SK-N-MC (cell line): ENCODE results near the gene ZNF330.
A peak's percentile ranks its signal among the peaks of the same experiment; 100 is the strongest.
"Not testable (repeated sequence)": the region's sequence is repeated elsewhere in the genome, so short reads cannot be mapped to it uniquely, and the experiment has no call there.

ENCODE experiments used
- DNase-seq: peaks from one replicate; pipeline ENCODE4 v3.0.0-alpha.2; 2011; ENCODE audit warnings: low read depth, low spot score
- H3K27ac ChIP-seq: fragments of 200-600 bp; sonication (generic); 2 replicates; pipeline ENCODE4 v1.5.1; 2016; ENCODE audit warnings: mixed run types
- H3K36me3 ChIP-seq: fragments of 200-600 bp; sonication (generic); 2 replicates; pipeline ENCODE4 v1.6.1; 2017; ENCODE audit warnings: antibody characterized with exemption, low read length, mixed read lengths; ENCODE audit not compliant: insufficient read depth
- H3K4me3 ChIP-seq: fragments of 200-600 bp; sonication (generic); 2 replicates; pipeline ENCODE4 v1.5.1; 2016
- H3K9ac ChIP-seq: fragments of 200-600 bp; sonication (generic); 2 replicates; pipeline ENCODE4 v1.8.0; 2017; ENCODE audit warnings: mixed run types, mixed read lengths; ENCODE audit not compliant: insufficient read length
- H3K9me3 ChIP-seq: fragments of 200-600 bp; sonication (generic); 2 replicates; pipeline ENCODE4 v1.6.1; 2017; ENCODE audit warnings: low read depth, mild to moderate bottlenecking, antibody characterized with exemption, low read length, moderate library complexity, mixed read lengths
- EZH2 ChIP-seq: fragments of 200-600 bp; sonication (generic); IDR thresholded peaks from one replicate; pipeline ENCODE4 v1.6.1; 2017; ENCODE audit warnings: antibody characterized with exemption
- FOXP2 ChIP-seq: optimal IDR thresholded peaks from 2 replicates; pipeline ENCODE3; 2011; ENCODE audit warnings: mild to moderate bottlenecking, moderate library complexity; ENCODE audit not compliant: insufficient read depth; ENCODE audit errors: extremely low read length, control extremely low read depth
- POLR2AphosphoS5 ChIP-seq: IDR thresholded peaks from 2 replicates; pipeline ENCODE4 v1.6.1; 2012; ENCODE audit warnings: mild to moderate bottlenecking, low read depth, low read length, borderline replicate concordance

ZNF330 gene

GRCh38 chr4:141220691-141221659 is at the start of gene ZNF330:
Gene ZNF330, plus strand, starts transcription at chr4:141220895. Its CDS starts 1,477 bp downstream, at chr4:141222372.
- Histone ChIP-seq H3K9ac (peak within 1 kb of the TSS; percentile 93), H3K36me3 (peaks cover 38% of the 10 kb centered on the region), H3K4me3 (peak within 1 kb of the TSS; percentile 92), H3K27ac (no peak within 1 kb of the TSS), H3K9me3 (no peaks in the 10 kb centered on the region)
- TF ChIP-seq EZH2 (no peak), POLR2AphosphoS5 (peak; percentile 94)
- peak; percentile 56 for DNase-seq

GRCh38 chr4:141174457-141174856 is 46.2 kb upstream of the ZNF330 start:
- DNase-seq = no peak
- H3K27ac ChIP-seq = no peak overlapping the region
- H3K9me3 ChIP-seq = no peaks in the 10 kb centered on the region
- TF ChIP-seq POLR2AphosphoS5 (no peak), FOXP2 (no peak), EZH2 (no peak)
- no peak overlapping the region for H3K9ac ChIP-seq
- H3K4me3 ChIP-seq = no peak overlapping the region
- no peaks in the 10 kb centered on the region for H3K36me3 ChIP-seq

- TF ChIP-seq FOXP2 = no peak
- TF ChIP-seq EZH2 = no peak
- TF ChIP-seq POLR2AphosphoS5 = no peak
- no peak for DNase-seq
- Histone ChIP-seq H3K36me3 (no peaks in the 10 kb centered on the region), H3K4me3 (no peak overlapping the region), H3K9ac (no peak overlapping the region), H3K27ac (no peak overlapping the region), H3K9me3 (no peaks in the 10 kb centered on the region)
Observed at GRCh38 chr4:141177171-141177570, 43.5 kb upstream of the ZNF330 start.

GRCh38 chr4:141179474-141180373 is 41.0 kb upstream of the ZNF330 start:
- no peak for DNase-seq
- H3K9me3 ChIP-seq = no peaks in the 10 kb centered on the region
- no peak overlapping the region for H3K27ac ChIP-seq
- H3K9ac ChIP-seq = no peak overlapping the region
- no peak overlapping the region for H3K4me3 ChIP-seq
- no peak for TF ChIP-seq EZH2
- H3K36me3 ChIP-seq = no peaks in the 10 kb centered on the region

GRCh38 chr4:141180991-141181761 is 39.5 kb upstream of the ZNF330 start:
- no peak overlapping the region for H3K27ac ChIP-seq
- DNase-seq = no peak

GRCh38 chr4:141183491-141183890 is 37.2 kb upstream of the ZNF330 start:
- DNase-seq, H3K27ac ChIP-seq, H3K4me3 ChIP-seq, H3K9me3 ChIP-seq, H3K36me3 ChIP-seq, H3K9ac ChIP-seq: not testable (repeated sequence)

More at GRCh38 chr4:141180991-141181761, 39.5 kb upstream of the ZNF330 start:
- no peak for TF ChIP-seq POLR2AphosphoS5
- TF ChIP-seq FOXP2 = no peak
- TF ChIP-seq EZH2 = no peak
- no peaks in the 10 kb centered on the region for H3K9me3 ChIP-seq
- no peaks in the 10 kb centered on the region for H3K36me3 ChIP-seq
- H3K4me3 ChIP-seq = no peak overlapping the region
- H3K9ac ChIP-seq = no peak overlapping the region

GRCh38 chr4:141192564-141192963 is 28.1 kb upstream of the ZNF330 start:
- H3K4me3 ChIP-seq = no peak overlapping the region
- TF ChIP-seq POLR2AphosphoS5 = no peak
- no peak for TF ChIP-seq EZH2
- no peak for TF ChIP-seq FOXP2
- no peak for DNase-seq
- H3K27ac ChIP-seq = no peak overlapping the region
- H3K9me3 ChIP-seq = no peaks in the 10 kb centered on the region
- H3K36me3 ChIP-seq = no peaks in the 10 kb centered on the region
- no peak overlapping the region for H3K9ac ChIP-seq

- Histone ChIP-seq H3K27ac (no peak overlapping the region), H3K9me3 (no peaks in the 10 kb centered on the region), H3K9ac (no peak overlapping the region), H3K4me3 (no peak overlapping the region), H3K36me3 (no peaks in the 10 kb centered on the region)
- no peak for DNase-seq
- TF ChIP-seq POLR2AphosphoS5 = no peak
- no peak for TF ChIP-seq FOXP2
- TF ChIP-seq EZH2 = no peak
Observed at GRCh38 chr4:141193516-141194034, 27.1 kb upstream of the ZNF330 start.
